SJSA1 (cell line): ENCODE results near the gene RAB5B. TPM values are rescaled to one million over a fixed set of nuclear protein-coding genes. Genes with fewer than 3 reads are reported as not detected.

ENCODE experiments used
- total RNA-seq: library from RNA; depleted of rRNA; stranded (reverse); fragments of >200 nt; shearing (Covaris generic); gene quantifications from 2 replicates; pipeline ENCODE4 v1.2.3, GENCODE V29; 2014; rRNA removed

Gene RAB5B
- total RNA-seq, 1 experiment from 2014 or later: 33.0 TPM

Other genes with a start within 250 kb of the RAB5B start
- 1,021 and 1,450 TPM in 2 replicates for gene CD63, start 245.1 kb upstream of the RAB5B start, total RNA-seq
- 1.7 and 2.7 TPM in 2 replicates for gene GDF11, start 231.0 kb upstream of the RAB5B start, total RNA-seq
- gene SARNP, start 156.4 kb upstream of the RAB5B start, total RNA-seq: 124 and 208 TPM in 2 replicates
- gene ORMDL2, start 156.0 kb upstream of the RAB5B start, total RNA-seq: 15.4 and 15.7 TPM in 2 replicates
- 41.6 and 58.1 TPM in 2 replicates for gene DNAJC14, start 144.5 kb upstream of the RAB5B start, total RNA-seq
- 9.8 and 14.5 TPM in 2 replicates for gene MMP19, start 131.1 kb upstream of the RAB5B start, total RNA-seq
- 25.1 and 43.7 TPM in 2 replicates for gene PYM1, start 46.2 kb upstream of the RAB5B start, total RNA-seq
- gene DGKA, start 42.9 kb upstream of the RAB5B start, total RNA-seq: 23.9 and 46.2 TPM in 2 replicates
- 0.34 TPM in 1 of 2 replicates, not detected in the other for gene PMEL, start 8.0 kb upstream of the RAB5B start, total RNA-seq
- 74.4 and 82.1 TPM in 2 replicates for gene CDK2, start 7.2 kb upstream of the RAB5B start, total RNA-seq
- gene SUOX, start 23.2 kb downstream of the RAB5B start, total RNA-seq: 11.8 and 15.8 TPM in 2 replicates
- gene IKZF4, start 47.0 kb downstream of the RAB5B start, total RNA-seq: 0.34 and 1.1 TPM in 2 replicates
- 622 and 1,406 TPM in 2 replicates for gene RPS26, start 67.8 kb downstream of the RAB5B start, total RNA-seq
- gene ERBB3, start 106.1 kb downstream of the RAB5B start, total RNA-seq: not detected in 2 replicates
- 204 and 249 TPM in 2 replicates for gene PA2G4, start 130.5 kb downstream of the RAB5B start, total RNA-seq
- gene RPL41, start 142.6 kb downstream of the RAB5B start, total RNA-seq: 1,215 and 2,760 TPM in 2 replicates
- 3.6 and 7.3 TPM in 2 replicates for gene ZC3H10, start 144.2 kb downstream of the RAB5B start, total RNA-seq
- gene ESYT1, start 154.2 kb downstream of the RAB5B start, total RNA-seq: 138 and 170 TPM in 2 replicates
- 71.9 and 97.8 TPM in 2 replicates for gene MYL6B, start 178.5 kb downstream of the RAB5B start, total RNA-seq
- 4,832 and 5,659 TPM in 2 replicates for gene MYL6, start 184.3 kb downstream of the RAB5B start, total RNA-seq
- 20.9 and 33.4 TPM in 2 replicates for gene SMARCC2, start 215.4 kb downstream of the RAB5B start, total RNA-seq
- gene RNF41, start 247.8 kb downstream of the RAB5B start, total RNA-seq: 28.5 and 46.7 TPM in 2 replicates